Daoy (cell line): ENCODE results near the gene BMPR1A. TPM values are rescaled to one million over a fixed set of nuclear protein-coding genes. Genes with fewer than 3 reads are reported as not detected.
"Not testable (repeated sequence)": the region's sequence is repeated elsewhere in the genome, so short reads cannot be mapped to it uniquely, and the experiment has no call there.

Experiments
- DNase-seq: peaks from one replicate; pipeline ENCODE4 v3.0.0-alpha.2; 2015; ENCODE audit warnings: low read depth
- total RNA-seq: library from RNA; depleted of rRNA; stranded (reverse); fragments of >200 nt; shearing (Covaris generic); gene quantifications from 2 replicates; pipeline ENCODE4 v1.2.3, GENCODE V29; 2014

The BMPR1A gene
- total RNA-seq, 1 experiment from 2014 or later = 18.6 TPM

- DNase-seq = no peak
Observed at GRCh38 chr10:86848747-86849146, 92.3 kb downstream of the BMPR1A start.

GRCh38 chr10:86849181-86849894, 92.9 kb downstream of the BMPR1A start:
- no peak for DNase-seq

- no peak for DNase-seq
Observed at GRCh38 chr10:86850481-86850880, 94.1 kb downstream of the BMPR1A start.

GRCh38 chr10:86851328-86852207, 95.1 kb downstream of the BMPR1A start:
- no peak for DNase-seq

GRCh38 chr10:86853582-86853981, 97.2 kb downstream of the BMPR1A start:
- DNase-seq = not testable (repeated sequence)

GRCh38 chr10:86855513-86855912, 99.1 kb downstream of the BMPR1A start:
- no peak for DNase-seq

GRCh38 chr10:86856156-86856555, 99.7 kb downstream of the BMPR1A start:
- no peak for DNase-seq

- DNase-seq = peak; percentile 7
Observed at GRCh38 chr10:86857128-86857721, 100.8 kb downstream of the BMPR1A start.

GRCh38 chr10:86858011-86858410, 101.6 kb downstream of the BMPR1A start:
- no peak for DNase-seq

GRCh38 chr10:86861351-86861750, 104.9 kb downstream of the BMPR1A start:
- no peak for DNase-seq

GRCh38 chr10:86862373-86862772, 106.0 kb downstream of the BMPR1A start:
- no peak for DNase-seq

- DNase-seq = no peak
Observed at GRCh38 chr10:86862786-86863483, 106.5 kb downstream of the BMPR1A start.

GRCh38 chr10:86863484-86863842, 107.0 kb downstream of the BMPR1A start:
- DNase-seq = no peak

GRCh38 chr10:86865011-86865811, 108.8 kb downstream of the BMPR1A start:
- not testable (repeated sequence) for DNase-seq

GRCh38 chr10:86867149-86867548, 110.7 kb downstream of the BMPR1A start:
- no peak for DNase-seq

GRCh38 chr10:86868353-86868752, 111.9 kb downstream of the BMPR1A start:
- DNase-seq = peak; percentile 51

GRCh38 chr10:86870679-86871078, 114.3 kb downstream of the BMPR1A start:
- no peak for DNase-seq

- DNase-seq = no peak
Observed at GRCh38 chr10:86871563-86872183, 115.3 kb downstream of the BMPR1A start.

- DNase-seq = peak; percentile 4
Observed at GRCh38 chr10:86872757-86873156, 116.3 kb downstream of the BMPR1A start.

GRCh38 chr10:86876748-86877147, 120.3 kb downstream of the BMPR1A start:
- no peak for DNase-seq
